Measurements from ENCODE around the gene SLC16A2. TPM values are rescaled to one million over a fixed set of nuclear protein-coding genes. Genes with fewer than 3 reads are reported as not detected.

SLC16A2 gene
- total and polyA plus RNA-seq, 10 of the 15 experiments (the other 5 are each of a cell fraction or from before 2014, with no cell fraction given) = 0.08 to 0.13 TPM; not detected in 8

DNA sequence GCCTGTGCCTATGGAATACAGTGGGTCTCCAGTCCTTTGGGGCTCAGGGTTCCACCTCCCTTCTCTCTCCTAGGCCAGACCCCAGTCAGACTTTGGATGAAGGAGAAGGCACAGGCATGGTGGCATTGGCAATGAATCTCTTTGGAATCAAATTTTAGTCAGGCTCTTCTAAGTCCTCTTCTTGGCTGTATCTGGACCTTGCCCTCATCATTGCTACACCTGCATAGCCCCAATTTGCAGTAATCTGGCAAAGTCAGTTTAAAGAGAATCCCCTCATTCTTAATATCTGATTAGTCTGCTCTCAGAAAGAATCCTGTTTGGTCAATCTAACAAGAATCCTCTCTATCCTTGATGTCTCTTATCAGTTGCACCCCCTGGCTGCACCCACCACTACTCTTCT lies 77.6 kb downstream of the SLC16A2 start:
- Histone ChIP-seq H3K9me3 (replicated peaks; ENCODE audit: control insufficient read depth, insufficient read depth, low read length) (no peaks in the 10 kb centered on the region), H3K4me2 (ENCODE audit: control insufficient read depth, insufficient read depth) (no peak overlapping the region), H3K4me1 (ENCODE audit: control insufficient read depth, insufficient read depth, low read length) (no peaks in the 10 kb centered on the region), H3K79me2 (ENCODE audit: control insufficient read depth, insufficient read depth, low read length) (no peaks in the 10 kb centered on the region), H2AFZ (ENCODE audit: control insufficient read depth, low read depth, low read length) (no peak overlapping the region), H3K27ac (ENCODE audit: control insufficient read depth, insufficient read depth) (no peak overlapping the region), H3K9ac (ENCODE audit: control insufficient read depth, insufficient read depth, low read length) (no peak overlapping the region), H4K20me1 (ENCODE audit: control insufficient read depth, insufficient read depth) (no peaks in the 10 kb centered on the region), H3K4me3 (no peak overlapping the region), H3K36me3 (ENCODE audit: control insufficient read depth in 2 of 2, insufficient read depth in 2 of 2, low read length in 1 of 2) (no peaks in the 10 kb centered on the region), H3K27me3 (replicated peaks in 1 of 2; ENCODE audit: control insufficient read depth in 2 of 2, insufficient read depth in 2 of 2, low read length in 1 of 2) (no peaks in the 10 kb centered on the region)
- TF ChIP-seq, protein P1, sequence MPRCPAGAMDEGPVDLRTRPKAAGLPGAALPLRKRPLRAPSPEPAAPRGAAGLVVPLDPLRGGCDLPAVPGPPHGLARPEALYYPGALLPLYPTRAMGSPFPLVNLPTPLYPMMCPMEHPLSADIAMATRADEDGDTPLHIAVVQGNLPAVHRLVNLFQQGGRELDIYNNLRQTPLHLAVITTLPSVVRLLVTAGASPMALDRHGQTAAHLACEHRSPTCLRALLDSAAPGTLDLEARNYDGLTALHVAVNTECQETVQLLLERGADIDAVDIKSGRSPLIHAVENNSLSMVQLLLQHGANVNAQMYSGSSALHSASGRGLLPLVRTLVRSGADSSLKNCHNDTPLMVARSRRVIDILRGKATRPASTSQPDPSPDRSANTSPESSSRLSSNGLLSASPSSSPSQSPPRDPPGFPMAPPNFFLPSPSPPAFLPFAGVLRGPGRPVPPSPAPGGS (IDR thresholded peaks at IDR 0.05; ENCODE audit: borderline replicate concordance, insufficient read depth, low read depth, low read length, poor library complexity, severe bottlenecking) = no peak
- TF ChIP-seq ZNF24 (IDR thresholded peaks at IDR 0.05) = no peak
- TF ChIP-seq, protein P2, sequence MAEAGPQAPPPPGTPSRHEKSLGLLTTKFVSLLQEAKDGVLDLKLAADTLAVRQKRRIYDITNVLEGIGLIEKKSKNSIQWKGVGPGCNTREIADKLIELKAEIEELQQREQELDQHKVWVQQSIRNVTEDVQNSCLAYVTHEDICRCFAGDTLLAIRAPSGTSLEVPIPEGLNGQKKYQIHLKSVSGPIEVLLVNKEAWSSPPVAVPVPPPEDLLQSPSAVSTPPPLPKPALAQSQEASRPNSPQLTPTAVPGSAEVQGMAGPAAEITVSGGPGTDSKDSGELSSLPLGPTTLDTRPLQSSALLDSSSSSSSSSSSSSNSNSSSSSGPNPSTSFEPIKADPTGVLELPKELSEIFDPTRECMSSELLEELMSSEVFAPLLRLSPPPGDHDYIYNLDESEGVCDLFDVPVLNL (IDR thresholded peaks at IDR 0.05; ENCODE audit: low read depth, low read length) = no peak
- TF ChIP-seq ETV6 (conservative IDR thresholded peaks at IDR 0.05 in 1 of 2, IDR thresholded peaks at IDR 0.05 in 1 of 2; ENCODE audit: borderline replicate concordance in 1 of 2, low read depth in 1 of 2) = no peak
- no peak for TF ChIP-seq EZH2 (IDR thresholded peaks at IDR 0.05; ENCODE audit: borderline replicate concordance, control insufficient read depth, low read depth, low read length)
- TF ChIP-seq CEBPB (IDR thresholded peaks at IDR 0.05; ENCODE audit: borderline replicate concordance in 1 of 2, low read depth in 2 of 2, low read length in 2 of 2) = no peak
- TF ChIP-seq, protein P3, sequence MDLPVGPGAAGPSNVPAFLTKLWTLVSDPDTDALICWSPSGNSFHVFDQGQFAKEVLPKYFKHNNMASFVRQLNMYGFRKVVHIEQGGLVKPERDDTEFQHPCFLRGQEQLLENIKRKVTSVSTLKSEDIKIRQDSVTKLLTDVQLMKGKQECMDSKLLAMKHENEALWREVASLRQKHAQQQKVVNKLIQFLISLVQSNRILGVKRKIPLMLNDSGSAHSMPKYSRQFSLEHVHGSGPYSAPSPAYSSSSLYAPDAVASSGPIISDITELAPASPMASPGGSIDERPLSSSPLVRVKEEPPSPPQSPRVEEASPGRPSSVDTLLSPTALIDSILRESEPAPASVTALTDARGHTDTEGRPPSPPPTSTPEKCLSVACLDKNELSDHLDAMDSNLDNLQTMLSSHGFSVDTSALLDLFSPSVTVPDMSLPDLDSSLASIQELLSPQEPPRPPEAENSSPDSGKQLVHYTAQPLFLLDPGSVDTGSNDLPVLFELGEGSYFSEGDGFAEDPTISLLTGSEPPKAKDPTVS (IDR thresholded peaks at IDR 0.05; ENCODE audit: low read depth, low read length) = no peak
- no peak for TF ChIP-seq IRF4 (IDR thresholded peaks at IDR 0.05; ENCODE audit: low read depth, low read length)
- no peak for TF ChIP-seq STAT3 (IDR thresholded peaks at IDR 0.05; ENCODE audit: low read depth, low read length)
- no peak for TF ChIP-seq ATF7 (IDR thresholded peaks at IDR 0.05; ENCODE audit: low read depth)
- ChIA-PET POLR2A (no interaction called here), RAD21 (ENCODE audit: unreplicated experiment) (no interaction called here), SMC1A (ENCODE audit: uncharacterized antibody, unreplicated experiment) (no interaction called here), CTCF (no interaction called here)
- BruUV-seq (replicated peaks) = no TSS peak
- no peak for DNase-seq (ENCODE audit: low read depth, low spot score)
- in situ Hi-C loops (cut with MboI) = no loop called here
- intact Hi-C loops (cut with micrococcal nuclease; ENCODE audit: unreplicated experiment) = no loop called here
- FAIRE-seq = no peak
- ATAC-seq = no peak
